ENCODE measurements around the gene ASPSCR1.
A peak's percentile ranks its signal among the peaks of the same experiment; 100 is the strongest.

Gene ASPSCR1

GRCh38 chr17:82052638-82053059, 75.2 kb downstream of the ASPSCR1 start:
- peaks cover 25 to 31% of the 10 kb centered on the region in 2 donors for H3K36me3 ChIP-seq (ENCODE audit: control insufficient read depth in 2 of 2, insufficient read depth in 2 of 2, low read length in 2 of 2)
- H3K4me3 ChIP-seq (ENCODE audit: low read length in 2 of 2): peak overlapping the region; percentile 85
- no peak overlapping the region for H3K27ac ChIP-seq (ENCODE audit: low read depth in 2 of 2, low read length in 2 of 2)
- H3K4me1 ChIP-seq (ENCODE audit: control insufficient read depth in 2 of 2, insufficient read depth in 2 of 2, low read length in 2 of 2): peaks cover 14 to 20% of the 10 kb centered on the region in 2 donors
- H3K9ac ChIP-seq (ENCODE audit: low read depth in 1 of 2, low read length in 2 of 2): peak overlapping the region; percentile 66 to 72
- no peaks in the 10 kb centered on the region for H3K27me3 ChIP-seq (ENCODE audit: control insufficient read depth in 2 of 2, insufficient read depth in 2 of 2, low read length in 2 of 2)
- H3K9me3 ChIP-seq (ENCODE audit: control insufficient read depth in 2 of 2, low read length in 2 of 2): no peaks in the 10 kb centered on the region

DNA sequence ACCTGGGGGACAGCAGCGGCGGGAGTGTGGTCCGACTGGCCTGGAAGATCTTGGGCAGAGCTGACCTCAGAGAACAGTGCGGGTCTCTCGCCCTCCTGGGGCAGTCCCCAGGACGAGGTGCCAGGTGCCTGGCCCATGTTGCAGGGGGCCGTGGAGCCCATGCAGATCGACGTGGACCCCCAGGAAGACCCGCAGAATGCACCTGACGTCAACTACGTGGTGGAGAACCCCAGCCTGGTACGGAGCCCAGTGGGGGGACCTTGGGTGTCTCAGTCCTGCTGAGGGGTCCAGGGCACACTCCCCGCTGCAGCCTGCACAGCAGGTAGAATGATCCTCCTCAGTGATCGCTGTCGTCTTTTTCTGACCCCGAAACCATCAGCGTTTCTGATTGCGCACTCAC, 75.7 kb downstream of the ASPSCR1 start:
- Histone ChIP-seq H3K4me1 (ENCODE audit: control insufficient read depth in 2 of 2, insufficient read depth in 2 of 2, low read length in 2 of 2) (peaks cover 14 to 20% of the 10 kb centered on the region in 2 donors), H3K9ac (ENCODE audit: low read depth in 1 of 2, low read length in 2 of 2) (no peak overlapping the region), H3K36me3 (ENCODE audit: control insufficient read depth in 2 of 2, insufficient read depth in 2 of 2, low read length in 2 of 2) (peaks cover 28 to 35% of the 10 kb centered on the region in 2 donors), H3K27ac (ENCODE audit: low read depth in 2 of 2, low read length in 2 of 2) (no peak overlapping the region), H3K9me3 (ENCODE audit: control insufficient read depth in 2 of 2, low read length in 2 of 2) (no peaks in the 10 kb centered on the region), H3K4me3 (ENCODE audit: low read length in 2 of 2) (peak overlapping the region in 1 of 2 donors; percentile 85), H3K27me3 (ENCODE audit: control insufficient read depth in 2 of 2, insufficient read depth in 2 of 2, low read length in 2 of 2) (no peaks in the 10 kb centered on the region)

GRCh38 chr17:82053556-82054263, 76.3 kb downstream of the ASPSCR1 start:
- Histone ChIP-seq H3K4me1 (ENCODE audit: control insufficient read depth in 2 of 2, insufficient read depth in 2 of 2, low read length in 2 of 2) (peaks cover 14 to 20% of the 10 kb centered on the region in 2 donors), H3K27me3 (ENCODE audit: control insufficient read depth in 2 of 2, insufficient read depth in 2 of 2, low read length in 2 of 2) (no peaks in the 10 kb centered on the region), H3K9ac (ENCODE audit: low read depth in 1 of 2, low read length in 2 of 2) (no peak overlapping the region), H3K27ac (ENCODE audit: low read depth in 2 of 2, low read length in 2 of 2) (no peak overlapping the region), H3K4me3 (ENCODE audit: low read length in 2 of 2) (no peak overlapping the region), H3K36me3 (ENCODE audit: control insufficient read depth in 2 of 2, insufficient read depth in 2 of 2, low read length in 2 of 2) (peaks cover 29 to 40% of the 10 kb centered on the region in 2 donors), H3K9me3 (ENCODE audit: control insufficient read depth in 2 of 2, low read length in 2 of 2) (no peaks in the 10 kb centered on the region)

GRCh38 chr17:82054351-82055022, 77.1 kb downstream of the ASPSCR1 start:
- Histone ChIP-seq H3K4me1 (ENCODE audit: control insufficient read depth in 2 of 2, insufficient read depth in 2 of 2, low read length in 2 of 2) (peaks cover 14 to 20% of the 10 kb centered on the region in 2 donors), H3K27me3 (ENCODE audit: control insufficient read depth in 2 of 2, insufficient read depth in 2 of 2, low read length in 2 of 2) (no peaks in the 10 kb centered on the region), H3K27ac (ENCODE audit: low read depth in 2 of 2, low read length in 2 of 2) (no peak overlapping the region), H3K9me3 (ENCODE audit: control insufficient read depth in 2 of 2, low read length in 2 of 2) (no peaks in the 10 kb centered on the region), H3K36me3 (ENCODE audit: control insufficient read depth in 2 of 2, insufficient read depth in 2 of 2, low read length in 2 of 2) (peaks cover 37 to 48% of the 10 kb centered on the region in 2 donors), H3K4me3 (ENCODE audit: low read length in 2 of 2) (no peak overlapping the region), H3K9ac (ENCODE audit: low read depth in 1 of 2, low read length in 2 of 2) (no peak overlapping the region)

GRCh38 chr17:82055023-82055964, 77.9 kb downstream of the ASPSCR1 start:
- Histone ChIP-seq H3K9ac (ENCODE audit: low read depth in 1 of 2, low read length in 2 of 2) (no peak overlapping the region), H3K27ac (ENCODE audit: low read depth in 2 of 2, low read length in 2 of 2) (no peak overlapping the region), H3K4me3 (ENCODE audit: low read length in 2 of 2) (no peak overlapping the region), H3K36me3 (ENCODE audit: control insufficient read depth in 2 of 2, insufficient read depth in 2 of 2, low read length in 2 of 2) (peaks cover 45 to 53% of the 10 kb centered on the region in 2 donors), H3K9me3 (ENCODE audit: control insufficient read depth in 2 of 2, low read length in 2 of 2) (no peaks in the 10 kb centered on the region), H3K4me1 (ENCODE audit: control insufficient read depth in 2 of 2, insufficient read depth in 2 of 2, low read length in 2 of 2) (peaks cover 14 to 20% of the 10 kb centered on the region in 2 donors), H3K27me3 (ENCODE audit: control insufficient read depth in 2 of 2, insufficient read depth in 2 of 2, low read length in 2 of 2) (no peaks in the 10 kb centered on the region)

DNA sequence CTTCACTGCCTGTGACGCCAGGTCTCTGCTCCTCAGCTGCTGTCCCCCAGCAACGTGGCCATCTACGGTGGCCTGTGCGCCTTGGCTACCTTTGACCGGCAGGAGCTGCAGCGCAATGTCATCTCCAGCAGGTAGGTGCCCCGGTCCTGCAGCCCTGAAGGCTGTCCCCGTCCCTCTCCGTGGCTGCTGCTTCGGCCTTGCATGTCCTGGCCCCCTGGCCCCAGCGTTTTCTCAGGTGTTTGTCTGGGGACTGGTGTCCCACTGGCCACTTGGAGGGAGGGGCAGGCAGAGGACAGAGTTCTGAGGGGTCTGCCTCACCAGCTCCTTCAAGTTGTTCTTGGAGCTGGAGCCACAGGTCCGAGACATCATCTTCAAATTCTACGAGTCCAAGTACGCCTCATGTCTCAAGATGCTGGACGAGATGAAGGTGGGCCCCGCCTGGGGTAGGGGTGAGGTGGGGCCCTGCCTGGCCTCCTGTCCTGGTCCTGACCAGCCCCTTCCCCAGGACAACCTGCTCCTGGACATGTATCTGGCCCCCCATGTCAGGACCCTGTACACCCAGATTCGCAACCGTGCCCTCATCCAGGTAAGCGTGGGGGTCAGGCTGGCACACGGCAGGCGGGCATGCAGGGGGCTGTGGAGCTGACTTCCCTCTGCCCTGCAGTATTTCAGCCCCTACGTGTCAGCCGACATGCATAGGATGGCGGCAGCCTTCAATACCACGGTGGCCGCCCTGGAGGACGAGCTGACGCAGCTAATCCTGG, 78.7 kb downstream of the ASPSCR1 start:
- Histone ChIP-seq H3K36me3 (ENCODE audit: control insufficient read depth in 2 of 2, insufficient read depth in 2 of 2, low read length in 2 of 2) (peaks cover 53 to 61% of the 10 kb centered on the region in 2 donors), H3K4me3 (ENCODE audit: low read length in 2 of 2) (no peak overlapping the region), H3K9me3 (ENCODE audit: control insufficient read depth in 2 of 2, low read length in 2 of 2) (no peaks in the 10 kb centered on the region), H3K9ac (ENCODE audit: low read depth in 1 of 2, low read length in 2 of 2) (no peak overlapping the region), H3K27me3 (ENCODE audit: control insufficient read depth in 2 of 2, insufficient read depth in 2 of 2, low read length in 2 of 2) (no peaks in the 10 kb centered on the region), H3K4me1 (ENCODE audit: control insufficient read depth in 2 of 2, insufficient read depth in 2 of 2, low read length in 2 of 2) (peaks cover 10 to 14% of the 10 kb centered on the region in 2 donors), H3K27ac (ENCODE audit: low read depth in 2 of 2, low read length in 2 of 2) (no peak overlapping the region)

DNA sequence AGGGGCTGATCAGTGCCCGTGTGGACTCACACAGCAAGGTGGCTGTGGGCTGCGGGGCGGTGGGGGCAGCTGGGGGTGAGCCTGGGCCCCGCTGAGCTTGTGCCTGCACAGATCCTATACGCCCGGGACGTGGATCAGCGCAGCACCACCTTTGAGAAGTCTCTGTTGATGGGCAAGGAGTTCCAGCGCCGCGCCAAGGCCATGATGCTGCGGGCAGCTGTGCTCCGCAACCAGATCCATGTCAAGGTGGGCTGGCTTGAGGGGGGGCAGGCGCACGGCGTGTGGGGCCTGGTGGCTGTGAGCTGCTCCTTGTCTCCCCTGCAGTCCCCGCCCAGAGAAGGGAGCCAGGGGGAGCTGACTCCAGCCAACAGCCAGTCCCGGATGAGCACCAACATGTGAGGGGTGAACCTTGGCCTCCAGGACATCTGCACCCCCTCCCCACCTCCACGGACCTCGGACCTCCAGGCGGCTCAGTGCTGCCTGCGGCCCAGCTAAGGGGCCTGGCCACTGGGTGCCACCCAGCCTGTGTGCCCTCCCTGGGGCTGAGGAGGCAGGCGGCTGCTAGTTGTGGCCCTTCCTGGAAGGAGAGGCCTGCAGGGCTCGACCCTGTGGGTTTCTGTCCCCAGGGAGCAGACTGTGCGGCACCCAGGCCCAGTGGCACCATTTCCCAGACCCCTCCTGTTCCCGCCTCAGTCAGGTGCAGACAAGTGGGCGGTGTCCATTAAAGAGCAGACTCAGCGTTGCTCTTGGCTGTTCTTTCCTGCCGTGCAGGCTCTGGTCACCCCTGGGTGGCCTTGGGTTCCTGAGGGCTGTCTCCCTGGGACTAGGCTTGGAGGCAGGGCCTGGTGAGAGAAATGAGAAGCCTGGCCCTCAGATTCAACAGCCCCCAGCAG, 79.5 kb downstream of the ASPSCR1 start:
- no peak overlapping the region for H3K27ac ChIP-seq (ENCODE audit: low read depth in 2 of 2, low read length in 2 of 2)
- peaks cover 10 to 14% of the 10 kb centered on the region in 2 donors for H3K4me1 ChIP-seq (ENCODE audit: control insufficient read depth in 2 of 2, insufficient read depth in 2 of 2, low read length in 2 of 2)
- no peaks in the 10 kb centered on the region for H3K9me3 ChIP-seq (ENCODE audit: control insufficient read depth in 2 of 2, low read length in 2 of 2)
- no peaks in the 10 kb centered on the region for H3K27me3 ChIP-seq (ENCODE audit: control insufficient read depth in 2 of 2, insufficient read depth in 2 of 2, low read length in 2 of 2)
- no peak overlapping the region for H3K9ac ChIP-seq (ENCODE audit: low read depth in 1 of 2, low read length in 2 of 2)
- peaks cover 61 to 68% of the 10 kb centered on the region in 2 donors for H3K36me3 ChIP-seq (ENCODE audit: control insufficient read depth in 2 of 2, insufficient read depth in 2 of 2, low read length in 2 of 2)
- no peak overlapping the region for H3K4me3 ChIP-seq (ENCODE audit: low read length in 2 of 2)

DNA sequence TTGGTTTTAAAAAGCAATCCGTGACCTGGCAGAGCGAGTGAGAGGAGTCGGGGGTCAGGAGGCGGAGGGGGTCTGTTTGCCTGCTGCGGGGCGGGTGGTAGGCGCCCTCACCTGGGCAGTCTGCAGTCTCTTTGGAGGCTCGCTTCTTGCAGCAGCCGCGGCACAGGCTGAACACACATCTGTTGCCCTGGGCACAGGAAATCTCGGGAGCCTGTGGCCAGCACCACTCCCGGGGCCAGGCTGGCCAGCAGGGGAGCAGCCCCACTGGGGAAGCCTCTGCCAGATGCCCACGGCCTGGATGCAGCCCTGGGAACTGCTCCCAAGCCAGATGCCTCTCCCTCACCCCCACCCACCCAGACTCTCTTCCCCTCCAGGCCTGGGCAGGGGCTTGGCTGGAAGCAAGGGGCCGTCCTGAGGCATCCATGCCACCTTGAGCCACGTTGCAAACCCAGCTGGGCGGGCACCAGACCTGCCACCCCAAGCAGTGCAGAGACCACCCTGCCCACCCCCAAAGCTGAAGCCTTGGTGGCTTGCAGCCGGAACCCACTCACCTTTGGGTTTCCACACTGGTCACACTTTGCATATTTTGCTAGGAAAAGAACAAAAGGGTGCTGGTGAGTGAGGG, 80.9 kb downstream of the ASPSCR1 start:
- H3K27me3 ChIP-seq (ENCODE audit: control insufficient read depth in 2 of 2, insufficient read depth in 2 of 2, low read length in 2 of 2): no peaks in the 10 kb centered on the region
- H3K4me3 ChIP-seq (ENCODE audit: low read length in 2 of 2): no peak overlapping the region
- no peaks in the 10 kb centered on the region for H3K9me3 ChIP-seq (ENCODE audit: control insufficient read depth in 2 of 2, low read length in 2 of 2)
- peaks cover 0 to 2% of the 10 kb centered on the region in 2 donors for H3K4me1 ChIP-seq (ENCODE audit: control insufficient read depth in 2 of 2, insufficient read depth in 2 of 2, low read length in 2 of 2)
- H3K27ac ChIP-seq (ENCODE audit: low read depth in 2 of 2, low read length in 2 of 2): no peak overlapping the region
- peaks cover 71 to 72% of the 10 kb centered on the region in 2 donors for H3K36me3 ChIP-seq (ENCODE audit: control insufficient read depth in 2 of 2, insufficient read depth in 2 of 2, low read length in 2 of 2)
- H3K9ac ChIP-seq (ENCODE audit: low read depth in 1 of 2, low read length in 2 of 2): no peak overlapping the region

Measured in mucosa of rectum (tissue), 2 donors.